Raji (cell line): ENCODE measurements around the gene RABGEF1.

Experiments used
- POLR2A ChIP-seq: IDR thresholded peaks from 2 replicates; pipeline ENCODE4 v1.6.1; 2011; ENCODE audit warnings: low read depth, low read length, control low read depth; ENCODE audit not compliant: insufficient read depth

The RABGEF1 gene

GRCh38 chr7:66766041-66766440 is 25.5 kb downstream of the RABGEF1 start:
- no peak for TF ChIP-seq POLR2A

DNA sequence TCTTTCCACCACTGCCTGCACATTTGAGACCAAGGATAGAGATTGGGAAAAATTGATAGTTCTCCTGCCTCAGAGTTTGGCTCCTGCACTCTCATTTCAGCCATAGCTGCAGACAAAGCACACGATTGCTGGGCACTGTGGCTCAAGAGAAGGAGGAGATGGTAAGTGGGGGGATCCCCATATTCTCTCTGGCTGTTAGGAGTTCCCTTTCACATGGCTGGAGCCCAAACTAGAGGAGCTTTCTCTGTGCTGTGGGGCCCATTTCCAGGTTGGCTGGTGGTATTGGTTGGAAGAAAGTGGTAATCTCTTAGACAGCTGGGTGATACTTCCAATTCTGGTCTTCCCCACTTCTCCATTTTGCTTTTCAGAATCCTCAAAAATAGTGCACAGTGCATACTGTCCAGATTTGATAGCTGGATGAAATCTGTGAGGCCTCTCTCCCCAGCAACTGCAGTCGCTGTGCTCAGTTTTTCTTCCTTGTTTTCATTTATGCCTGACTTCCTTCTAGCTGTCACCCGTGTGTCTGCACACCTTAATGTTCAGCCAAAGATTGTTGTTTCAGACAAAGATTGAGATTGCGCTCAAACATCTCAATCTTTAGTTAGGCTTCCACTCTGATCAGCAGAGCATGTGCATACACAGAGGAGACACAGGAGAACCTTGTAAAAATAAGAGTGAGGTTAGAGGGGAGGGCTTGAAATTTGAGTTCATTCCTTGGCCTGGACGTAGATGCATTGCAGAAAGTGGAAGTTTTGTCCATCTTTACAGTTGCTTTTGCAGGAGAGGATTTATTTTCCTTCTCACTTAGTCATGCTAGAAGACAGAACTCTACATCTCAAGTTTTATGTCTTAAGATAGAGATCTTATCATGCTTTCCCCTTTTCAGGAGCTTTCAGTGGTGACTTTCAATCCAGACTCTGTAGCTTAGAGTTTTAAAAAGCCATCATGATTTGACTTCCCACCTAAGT is 28.6 kb downstream of the RABGEF1 start:
- no peak for TF ChIP-seq POLR2A

- no peak for TF ChIP-seq POLR2A
Measured at GRCh38 chr7:66769833-66770512, 29.4 kb downstream of the RABGEF1 start.

DNA sequence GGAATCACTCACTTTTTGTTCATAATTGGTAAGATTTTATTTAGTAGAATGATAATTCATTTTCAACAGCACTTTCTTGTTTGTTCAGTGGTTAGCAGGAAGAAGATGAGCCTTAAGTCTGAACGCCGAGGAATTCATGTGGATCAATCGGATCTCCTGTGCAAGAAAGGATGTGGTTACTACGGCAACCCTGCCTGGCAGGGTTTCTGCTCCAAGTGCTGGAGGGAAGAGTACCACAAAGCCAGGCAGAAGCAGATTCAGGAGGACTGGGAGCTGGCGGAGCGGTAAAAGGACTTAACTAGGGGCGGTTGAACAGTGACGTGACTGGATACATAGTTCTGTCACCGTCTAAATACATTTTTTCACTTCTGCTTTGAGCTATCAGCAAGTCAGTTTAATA is 31.3 kb downstream of the RABGEF1 start:
- no peak for TF ChIP-seq POLR2A

- no peak for TF ChIP-seq POLR2A
Measured at GRCh38 chr7:66776800-66777442, 36.4 kb downstream of the RABGEF1 start.

DNA sequence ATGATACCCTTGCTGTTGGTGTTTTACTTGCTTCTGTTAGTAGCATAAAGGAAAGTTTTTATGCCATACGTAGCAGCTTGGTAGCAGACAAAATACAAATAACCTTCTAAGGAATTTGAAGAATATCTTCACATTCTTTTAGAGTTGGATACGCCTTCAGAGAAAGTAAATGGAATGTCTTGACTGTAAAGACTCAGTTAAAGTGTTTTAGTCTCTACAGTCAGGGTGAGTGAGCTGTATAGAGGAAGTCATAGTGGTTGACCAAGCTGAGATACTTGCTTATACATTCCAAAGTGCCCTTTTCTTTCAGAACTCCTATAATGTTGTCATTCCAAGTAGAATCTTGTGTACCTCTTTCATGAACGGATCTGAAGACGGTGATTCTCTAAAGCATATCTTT is 37.7 kb downstream of the RABGEF1 start:
- TF ChIP-seq POLR2A = no peak

DNA sequence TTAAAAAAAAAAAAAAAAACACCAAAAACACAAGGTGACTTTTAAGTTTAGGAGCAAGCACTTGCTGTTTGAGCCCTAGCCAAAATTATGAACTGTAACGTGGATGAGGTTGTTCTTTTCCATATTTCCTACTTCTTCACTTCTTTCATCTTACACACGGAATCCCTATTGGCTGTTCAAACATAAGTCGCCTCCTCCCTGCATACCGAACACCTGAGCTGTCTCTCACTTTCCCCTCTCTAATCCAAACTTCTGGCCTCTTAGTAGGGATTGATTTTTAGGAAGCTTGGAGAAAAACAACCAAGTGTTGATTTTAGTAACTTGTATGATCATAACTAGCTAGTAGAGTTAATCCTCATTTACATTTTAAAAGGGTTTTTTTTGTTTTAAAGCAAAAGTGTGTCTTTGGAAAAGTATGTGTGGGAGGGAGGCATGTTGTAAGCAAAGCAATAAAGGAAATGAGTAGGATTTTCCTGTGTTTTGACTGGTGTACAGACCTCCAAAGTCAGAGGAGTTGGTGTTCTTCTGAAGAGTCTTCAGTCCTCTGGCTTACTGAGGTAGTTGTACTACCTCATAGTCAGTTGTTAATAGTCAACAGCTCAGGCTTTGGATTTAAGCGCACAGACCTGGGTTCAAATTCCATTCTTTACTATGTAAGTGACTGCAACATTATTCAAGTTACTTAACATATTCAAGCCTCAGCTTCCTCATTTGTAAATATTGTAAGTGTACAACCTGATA is 39.3 kb downstream of the RABGEF1 start:
- no peak for TF ChIP-seq POLR2A

DNA sequence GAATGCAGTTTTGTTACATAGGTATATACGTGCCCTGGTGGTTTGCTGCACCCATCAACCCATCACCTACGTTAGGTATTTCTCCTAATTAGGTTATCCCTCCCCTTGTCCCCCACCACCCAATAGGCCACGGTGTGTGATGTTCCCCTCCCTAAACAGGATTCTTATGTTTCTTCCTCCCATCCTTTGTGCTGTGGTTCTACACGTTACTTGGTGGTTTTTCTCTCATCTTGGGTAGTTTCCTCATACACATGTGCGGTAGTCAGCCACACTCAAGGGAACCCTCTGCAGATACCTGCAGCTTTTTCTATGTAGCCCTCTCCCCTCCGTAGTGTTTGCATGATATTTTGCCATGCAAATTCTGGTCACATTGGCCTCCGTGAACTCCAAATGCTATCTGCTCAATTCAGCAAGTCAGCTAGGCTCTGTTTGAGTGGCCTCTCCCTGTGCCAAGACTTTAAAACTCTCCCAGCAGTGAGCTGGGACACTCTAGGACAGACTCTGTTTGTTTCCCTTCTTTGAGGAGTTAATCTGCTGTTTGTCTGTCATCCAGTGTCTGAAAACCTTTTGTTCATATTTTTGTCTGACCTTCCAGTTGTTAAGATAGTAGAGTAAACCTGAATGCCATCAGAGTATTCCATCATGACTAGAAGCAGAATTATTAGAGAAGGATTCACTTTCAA is 41.0 kb downstream of the RABGEF1 start:
- TF ChIP-seq POLR2A = no peak

- no peak for TF ChIP-seq POLR2A
Measured at GRCh38 chr7:66790196-66790595, 49.7 kb downstream of the RABGEF1 start.

GRCh38 chr7:66790725-66791124 is 50.2 kb downstream of the RABGEF1 start:
- no peak for TF ChIP-seq POLR2A

- TF ChIP-seq POLR2A = no peak
Measured at GRCh38 chr7:66800591-66800990, 60.1 kb downstream of the RABGEF1 start.

- no peak for TF ChIP-seq POLR2A
Measured at GRCh38 chr7:66804001-66804400, 63.5 kb downstream of the RABGEF1 start.

DNA sequence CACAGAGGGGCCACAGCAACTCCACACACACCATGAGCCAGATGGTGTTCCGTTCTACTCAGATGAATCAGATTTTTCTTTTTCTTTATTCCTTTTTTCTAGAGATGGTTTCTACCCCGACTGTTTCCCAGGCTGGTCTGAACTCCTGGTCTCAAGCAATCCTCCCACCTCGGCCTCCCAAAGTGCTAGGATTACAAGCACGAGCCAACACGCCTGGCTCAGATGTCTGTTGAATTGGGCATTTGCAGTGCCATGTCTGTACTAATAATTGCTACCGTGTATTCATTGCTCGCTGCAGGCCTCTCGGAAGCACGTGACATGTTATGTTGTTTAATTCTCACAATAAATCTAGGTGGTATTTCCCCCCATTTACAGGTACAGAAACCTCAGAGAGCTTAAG is 67.2 kb downstream of the RABGEF1 start:
- TF ChIP-seq POLR2A = no peak

- no peak for TF ChIP-seq POLR2A
Measured at GRCh38 chr7:66810716-66811115, 70.2 kb downstream of the RABGEF1 start.
